Type B pancreatic cell (in vitro differentiated cells): ENCODE measurements around the gene WBP1L. TPM values are rescaled to one million over a fixed set of nuclear protein-coding genes. Genes with fewer than 3 reads are reported as not detected.

Experiments used
- DNase-seq: peaks from one replicate; pipeline ENCODE4 v3.0.0; 2021; ENCODE audit warnings: mixed read lengths; ENCODE audit not compliant: unreplicated experiment; ENCODE audit errors: extremely low spot score
- H3K27ac Mint-ChIP-seq: 2 replicates; pipeline ENCODE4 v1.8.0; 2021; ENCODE audit warnings: mild to moderate bottlenecking, mixed read lengths
- H3K27me3 Mint-ChIP-seq: 2 replicates; pipeline ENCODE4 v1.8.0; 2021; ENCODE audit warnings: mixed read lengths
- H3K36me3 Mint-ChIP-seq: 2 replicates; pipeline ENCODE4 v1.8.0; 2021; ENCODE audit warnings: mixed read lengths
- H3K4me1 Mint-ChIP-seq: one replicate; pipeline ENCODE4 v1.8.0; 2021; ENCODE audit warnings: mixed read lengths; ENCODE audit not compliant: unreplicated experiment
- H3K4me3 Mint-ChIP-seq: 2 replicates; pipeline ENCODE4 v1.8.0; 2021; ENCODE audit warnings: mild to moderate bottlenecking, mixed read lengths
- H3K9me3 Mint-ChIP-seq: 2 replicates; pipeline ENCODE4 v1.8.0; 2021; ENCODE audit warnings: mixed read lengths
- CTCF ChIP-seq: fragments of 200-600 bp; sonication (generic); conservative IDR thresholded peaks from 2 replicates; pipeline ENCODE4 v1.5.0; 2021; ENCODE audit warnings: antibody characterized with exemption, mild to moderate bottlenecking
- total RNA-seq: library from RNA; stranded (reverse); gene quantifications from 2 replicates; pipeline ENCODE4 v1.2.1, GENCODE V29; 2021; ENCODE audit warnings: low replicate concordance

WBP1L gene
- total RNA-seq, 1 donor from 2014 or later, result 40.3 TPM

GRCh38 chr10:102791754-102792395 lies 48.1 kb downstream of the WBP1L start:
- H3K4me1 Mint-ChIP-seq, result peaks cover 30% of the 10 kb centered on the region
- H3K4me3 Mint-ChIP-seq, result no peak overlapping the region
- H3K36me3 Mint-ChIP-seq, result peaks cover 18% of the 10 kb centered on the region
- H3K27me3 Mint-ChIP-seq, result no peaks in the 10 kb centered on the region
- H3K27ac Mint-ChIP-seq, result no peak overlapping the region
- TF ChIP-seq CTCF, result no peak
- no peak for DNase-seq
- no peaks in the 10 kb centered on the region for H3K9me3 Mint-ChIP-seq

GRCh38 chr10:102795453-102796406 lies 52.0 kb downstream of the WBP1L start:
- H3K27ac Mint-ChIP-seq, result peak overlapping the region; percentile 68
- no peaks in the 10 kb centered on the region for H3K27me3 Mint-ChIP-seq
- no peak overlapping the region for H3K4me3 Mint-ChIP-seq
- peaks cover 35% of the 10 kb centered on the region for H3K4me1 Mint-ChIP-seq
- TF ChIP-seq CTCF, result no peak
- peaks cover 15% of the 10 kb centered on the region for H3K36me3 Mint-ChIP-seq
- no peak for DNase-seq
- H3K9me3 Mint-ChIP-seq, result no peaks in the 10 kb centered on the region

- Mint-ChIP-seq H3K4me1 (peaks cover 41% of the 10 kb centered on the region), H3K4me3 (no peak overlapping the region), H3K36me3 (peaks cover 15% of the 10 kb centered on the region), H3K27ac (peak overlapping the region; percentile 29), H3K9me3 (no peaks in the 10 kb centered on the region), H3K27me3 (no peaks in the 10 kb centered on the region)
- no peak for TF ChIP-seq CTCF
- no peak for DNase-seq
Observed at GRCh38 chr10:102796407-102797176, 52.8 kb downstream of the WBP1L start.

GRCh38 chr10:102799691-102800471 lies 56.1 kb downstream of the WBP1L start:
- H3K4me3 Mint-ChIP-seq, result no peak overlapping the region
- DNase-seq, result no peak
- H3K36me3 Mint-ChIP-seq, result peaks cover 17% of the 10 kb centered on the region
- no peak for TF ChIP-seq CTCF
- H3K27me3 Mint-ChIP-seq, result no peaks in the 10 kb centered on the region
- peaks cover 45% of the 10 kb centered on the region for H3K4me1 Mint-ChIP-seq
- H3K9me3 Mint-ChIP-seq, result peaks cover 3% of the 10 kb centered on the region
- H3K27ac Mint-ChIP-seq, result peak overlapping the region; percentile 59
